Measurements from ENCODE around the gene METTL15. TPM values are rescaled to one million over a fixed set of nuclear protein-coding genes. Genes with fewer than 3 reads are reported as not detected.

Gene METTL15
- total and polyA plus RNA-seq, 8 donors = 9.6 to 21.2 (median 19.0) TPM

GRCh38 chr11:28146123-28146751 lies 38.0 kb downstream of the METTL15 start:
- ATAC-seq (peak; percentile 70), DNase-seq (no peak)
- Histone ChIP-seq H3K9me3 (peaks cover 0 to under 1% of the 10 kb centered on the region in 2 donors), H3K27me3 (no peaks in the 10 kb centered on the region), H3K36me3 (no peaks in the 10 kb centered on the region), H3K4me3 (no peak overlapping the region), H3K27ac (no peak overlapping the region), H3K4me1 (no peaks in the 10 kb centered on the region)
- no peak for TF ChIP-seq CTCF (IDR thresholded peaks at IDR 0.05)
- intact Hi-C loops (cut with DNase I) = no loop called here

DNA sequence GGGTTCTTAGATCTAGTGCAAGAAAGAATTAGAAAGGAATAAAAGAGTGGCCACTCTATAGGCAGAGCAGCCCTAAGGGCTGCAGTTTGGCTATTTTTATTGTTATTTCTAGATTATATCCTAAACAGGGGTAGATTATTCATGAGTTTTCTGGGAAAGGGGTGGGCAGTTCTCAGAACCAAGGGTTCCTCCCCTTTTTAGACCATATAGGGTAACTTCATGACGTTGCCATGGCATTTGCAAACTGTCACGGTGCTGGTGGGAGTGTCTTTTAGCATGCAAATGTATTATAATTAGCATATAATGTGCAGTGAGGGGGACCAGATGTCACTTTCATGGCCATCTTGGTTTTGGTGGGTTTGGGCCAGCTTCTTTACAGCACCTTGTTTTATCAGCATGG lies 44.6 kb downstream of the METTL15 start:
- ATAC-seq (no peak), DNase-seq (no peak)
- Histone ChIP-seq H3K9me3 (no peaks in the 10 kb centered on the region), H3K27ac (no peak overlapping the region), H3K27me3 (no peaks in the 10 kb centered on the region), H3K36me3 (peaks cover 0 to 12% of the 10 kb centered on the region in 2 donors), H3K4me1 (no peaks in the 10 kb centered on the region), H3K4me3 (no peak overlapping the region)
- no peak for TF ChIP-seq CTCF (IDR thresholded peaks at IDR 0.05)
- intact Hi-C loops (cut with DNase I) = no loop called here

GRCh38 chr11:28153586-28153985 lies 45.4 kb downstream of the METTL15 start:
- Histone ChIP-seq H3K9me3 (no peaks in the 10 kb centered on the region), H3K4me3 (no peak overlapping the region), H3K27ac (no peak overlapping the region), H3K36me3 (peaks cover 0 to 20% of the 10 kb centered on the region in 2 donors), H3K27me3 (no peaks in the 10 kb centered on the region), H3K4me1 (no peaks in the 10 kb centered on the region)
- ATAC-seq (no peak), DNase-seq (no peak)
- TF ChIP-seq CTCF (IDR thresholded peaks at IDR 0.05) = no peak
- intact Hi-C loops (cut with DNase I) = no loop called here

DNA sequence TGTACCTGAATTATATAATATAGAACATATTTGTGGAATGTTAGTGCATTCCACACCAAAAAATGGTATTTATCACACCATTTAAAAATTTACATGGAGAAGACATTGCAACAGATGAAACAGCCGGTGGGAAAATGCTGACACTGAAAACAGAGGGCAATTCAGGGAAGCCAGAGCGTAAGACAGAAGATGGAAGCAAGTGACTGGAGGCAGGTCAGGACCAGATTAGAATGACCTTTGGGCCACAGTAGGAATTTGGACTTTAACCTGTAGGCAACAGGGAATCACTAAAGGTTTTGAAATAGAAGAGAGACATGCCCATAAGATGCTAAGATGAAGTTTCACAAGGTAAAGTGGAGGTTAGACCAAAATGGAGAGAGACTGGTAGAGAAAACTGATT lies 60.5 kb downstream of the METTL15 start:
- TF ChIP-seq CTCF (IDR thresholded peaks at IDR 0.05) = no peak
- no peaks in the 10 kb centered on the region for H3K27me3 ChIP-seq
- no peak overlapping the region for H3K4me3 ChIP-seq
- ATAC-seq (no peak), DNase-seq (no peak)
- H3K4me1 ChIP-seq = no peaks in the 10 kb centered on the region
- intact Hi-C loops (cut with DNase I) = no loop called here
- H3K9me3 ChIP-seq = peaks cover 0 to 3% of the 10 kb centered on the region in 2 donors
- H3K27ac ChIP-seq = no peak overlapping the region
- H3K36me3 ChIP-seq = peaks cover 0 to 2% of the 10 kb centered on the region in 2 donors

GRCh38 chr11:28169816-28170215 lies 61.6 kb downstream of the METTL15 start:
- no peak for ATAC-seq
- intact Hi-C loops (cut with DNase I) = no loop called here
- no peak for DNase-seq
- no peak for TF ChIP-seq CTCF (IDR thresholded peaks at IDR 0.05)
- Histone ChIP-seq H3K27me3 (no peaks in the 10 kb centered on the region), H3K9me3 (peaks cover 0 to 3% of the 10 kb centered on the region in 2 donors), H3K4me1 (no peaks in the 10 kb centered on the region), H3K27ac (no peak overlapping the region), H3K4me3 (no peak overlapping the region), H3K36me3 (peaks cover 0 to 7% of the 10 kb centered on the region in 2 donors)
